ENCODE results near the gene CDPF1.

GRCh38 chr22:46259374-46259773, 9.3 kb upstream of the CDPF1 start:
- TF ChIP-seq POLR2A (IDR thresholded peaks at IDR 0.05; ENCODE audit: low read length) (no peak), GATA1 (IDR thresholded peaks at IDR 0.05; ENCODE audit: low read depth, low read length) (no peak)
